ENCODE data around the gene VAV3.
A peak's percentile ranks its signal among the peaks of the same experiment; 100 is the strongest.

Gene VAV3

DNA sequence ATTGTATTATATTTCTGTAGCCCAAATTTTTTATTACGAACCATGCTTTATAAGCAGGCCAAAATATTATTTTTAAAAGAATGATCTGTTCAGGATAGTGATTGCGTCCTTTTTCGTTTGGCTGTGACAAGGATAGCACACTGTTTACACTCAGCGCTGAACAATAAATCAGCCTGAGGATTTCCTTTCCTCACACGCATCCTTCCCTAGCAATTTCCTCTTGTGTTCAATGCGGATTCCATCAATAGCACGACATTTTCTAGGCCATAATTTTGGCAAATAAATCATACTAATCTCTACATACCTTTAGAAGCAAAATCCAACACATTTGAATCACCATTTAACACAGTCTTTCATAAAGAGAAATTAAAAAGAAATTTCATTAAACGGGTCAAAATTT is 1.6 kb upstream of the VAV3 start:
- DNase-seq, result no peak

DNA sequence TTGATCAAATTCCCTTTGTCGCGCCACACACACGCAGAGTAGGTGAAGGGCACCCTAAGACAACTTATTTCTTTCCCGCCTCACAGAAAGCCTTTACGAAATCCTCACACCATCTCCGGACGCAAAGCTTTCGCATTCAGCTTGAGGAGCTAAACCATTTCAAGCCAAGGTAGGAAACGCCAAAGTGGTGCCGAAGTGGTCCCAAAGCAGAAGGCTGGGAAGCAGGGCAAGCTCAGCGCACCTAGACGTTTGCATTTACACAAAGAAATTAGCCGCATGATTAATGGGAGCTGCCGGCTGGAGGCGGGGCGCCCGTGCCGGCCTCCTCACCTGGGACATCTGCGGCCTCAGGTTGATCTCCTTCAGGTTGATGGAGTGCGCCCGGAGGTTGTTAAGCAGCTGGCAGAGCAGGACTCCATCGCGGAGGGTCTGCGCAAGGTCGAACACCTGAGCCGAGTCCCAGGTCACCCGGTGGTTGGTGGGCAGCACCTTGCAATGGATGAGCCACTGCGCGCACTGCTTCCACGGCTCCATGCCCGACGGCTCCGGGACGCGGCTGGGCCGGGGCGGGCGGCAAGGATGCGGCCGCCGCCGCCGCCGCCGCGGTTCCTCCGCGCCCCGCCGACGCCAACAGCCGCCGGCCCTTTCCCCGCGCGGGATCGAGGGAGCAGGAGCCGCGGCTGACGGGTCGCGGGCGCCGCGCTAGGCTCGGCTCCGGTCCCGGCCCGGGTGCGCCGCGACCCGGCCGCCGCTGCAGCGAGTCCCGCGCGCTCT is 457 bp downstream of the VAV3 start:
- peak; percentile 1 for DNase-seq

DNA sequence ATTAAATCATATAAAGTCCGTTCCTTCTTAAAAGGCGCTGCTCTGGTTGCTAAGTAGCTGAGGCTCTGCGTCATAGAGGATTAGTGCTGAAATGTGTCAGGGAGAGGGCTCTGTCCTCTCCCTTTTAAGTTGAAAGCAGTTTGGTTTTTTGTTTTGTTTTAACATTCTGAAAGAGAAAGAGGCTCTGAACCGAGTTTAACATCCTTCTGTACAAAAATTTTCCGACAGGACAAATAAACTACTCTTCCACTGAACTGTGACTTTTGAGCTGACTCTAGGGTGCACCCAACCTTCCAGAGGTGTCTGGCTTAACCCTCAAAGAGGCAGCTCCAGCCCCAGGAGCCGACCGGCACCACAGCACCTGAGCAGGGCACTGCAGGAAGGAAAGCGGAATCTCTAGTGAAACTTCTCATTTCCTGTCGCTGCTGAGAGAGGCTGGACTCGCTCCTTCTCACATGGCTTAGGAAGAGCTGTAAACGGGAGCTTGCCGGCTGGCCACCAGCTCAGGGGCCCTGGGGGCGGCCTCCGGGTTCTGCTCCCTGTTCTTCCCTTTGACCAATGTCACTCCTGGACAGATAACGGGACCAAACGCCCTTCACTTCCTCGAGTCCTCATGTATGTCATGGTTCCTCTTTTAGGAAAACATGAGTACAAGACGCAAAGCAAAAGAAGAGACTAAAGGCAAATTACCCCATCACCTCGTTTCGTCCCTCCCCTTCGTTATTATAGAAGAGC is 1.2 kb downstream of the VAV3 start:
- DNase-seq, result no peak

DNA sequence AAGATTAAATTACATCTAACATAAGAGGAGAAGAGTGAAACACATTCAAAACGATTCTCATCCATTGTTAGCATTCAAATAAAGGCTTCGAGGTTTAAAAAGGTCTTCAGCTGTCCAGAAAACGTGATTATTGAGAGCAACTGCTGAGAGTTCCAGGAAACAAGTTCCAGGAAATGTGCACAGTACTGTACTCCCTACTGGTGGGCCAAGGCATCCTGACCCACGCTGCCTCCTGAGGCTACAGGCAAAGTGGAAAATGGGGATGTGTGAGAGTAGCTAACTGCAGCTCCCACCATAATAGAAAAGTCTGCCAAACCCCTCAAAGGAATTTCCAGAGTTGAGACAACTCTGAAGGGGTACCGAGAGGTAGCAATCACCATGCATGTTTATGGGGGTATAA is 2.0 kb downstream of the VAV3 start:
- no peak for DNase-seq

DNA sequence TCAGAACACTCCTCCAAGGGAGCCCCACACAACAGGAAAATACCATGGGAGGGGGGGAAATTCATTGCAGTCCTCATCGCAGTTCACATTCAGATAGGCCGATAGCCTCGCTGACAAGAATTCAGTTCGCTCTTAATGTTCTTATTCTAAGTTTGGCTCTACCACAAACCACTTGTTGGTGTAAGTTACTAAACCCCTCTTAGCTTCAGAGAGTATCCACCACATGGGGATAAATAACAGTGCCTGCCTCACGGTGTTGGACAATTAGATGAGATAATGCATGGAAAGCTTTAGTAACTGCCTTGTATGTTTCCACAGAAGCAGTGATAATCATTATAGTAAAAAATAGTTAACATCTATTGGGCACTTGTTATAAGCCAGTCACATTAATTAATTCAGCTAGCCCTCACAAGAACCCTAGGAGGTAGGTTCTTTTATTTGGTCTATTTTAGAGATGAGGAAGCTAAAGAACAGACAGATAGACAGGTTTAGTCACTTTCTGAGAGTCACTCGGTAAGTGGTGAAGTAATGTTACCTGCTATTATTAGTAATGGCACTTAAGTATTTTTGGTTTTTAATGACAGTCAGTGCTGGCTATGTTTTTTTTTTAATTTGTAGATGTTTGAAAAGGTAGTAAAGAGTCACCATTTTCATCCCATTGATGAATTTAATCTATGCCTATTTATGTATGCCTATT is 10.1 kb downstream of the VAV3 start:
- DNase-seq, result no peak

DNA sequence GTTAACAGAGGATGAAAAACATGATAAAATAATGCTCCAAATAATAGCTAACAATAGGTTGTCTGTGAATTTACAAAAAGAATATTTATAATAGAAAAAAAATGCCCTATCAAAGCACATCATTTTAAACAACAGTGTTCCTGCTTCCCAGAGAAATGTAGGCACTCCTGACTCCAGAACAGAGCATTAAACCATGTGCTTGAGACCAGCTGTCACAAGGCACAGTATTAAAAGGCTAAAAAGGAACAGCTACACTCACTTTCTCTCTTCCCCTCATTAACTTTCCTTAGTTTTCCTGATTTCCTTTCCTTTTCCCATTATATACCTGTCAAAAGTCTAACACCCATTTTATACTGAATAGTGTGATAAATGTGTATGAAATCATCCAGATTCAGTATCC is 10.9 kb downstream of the VAV3 start:
- no peak for DNase-seq

DNA sequence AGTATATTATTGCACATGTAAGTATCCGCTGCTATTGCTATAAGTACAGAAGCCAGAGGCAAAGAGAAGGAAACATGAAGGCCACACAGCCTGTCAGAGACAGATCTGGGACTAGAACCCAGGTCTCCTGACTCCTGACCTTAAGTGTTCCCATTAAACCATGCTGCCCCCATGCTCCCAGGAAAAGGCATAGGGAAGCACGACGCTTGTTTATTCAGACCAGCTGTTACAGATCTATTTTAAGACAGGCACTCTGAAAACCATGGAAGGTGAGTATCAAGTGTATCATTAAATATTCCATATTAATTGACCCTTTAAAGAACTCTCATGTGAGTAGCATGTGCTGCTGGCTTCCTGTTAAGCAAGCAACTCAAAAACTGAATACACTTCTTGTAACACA is 11.4 kb downstream of the VAV3 start:
- no peak for DNase-seq

DNA sequence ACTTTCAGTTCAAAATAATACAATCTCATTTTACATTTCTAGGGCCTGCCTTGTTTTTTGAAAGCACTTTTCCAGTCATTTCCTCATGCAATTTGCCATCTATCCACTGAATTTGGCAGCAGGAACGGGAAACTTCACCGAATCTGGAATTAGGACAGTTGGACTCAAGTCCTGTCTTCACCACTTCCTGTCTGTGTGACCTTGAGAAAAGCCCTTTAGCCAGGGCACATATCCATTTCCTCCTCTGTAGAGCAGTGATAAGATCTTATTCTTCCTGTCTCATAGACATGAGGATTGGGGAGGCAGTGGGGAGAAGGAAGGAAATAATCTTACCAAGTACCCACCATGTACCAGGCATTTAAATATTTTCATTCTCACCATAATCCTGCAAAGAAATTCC is 12.0 kb downstream of the VAV3 start:
- DNase-seq, result no peak

DNA sequence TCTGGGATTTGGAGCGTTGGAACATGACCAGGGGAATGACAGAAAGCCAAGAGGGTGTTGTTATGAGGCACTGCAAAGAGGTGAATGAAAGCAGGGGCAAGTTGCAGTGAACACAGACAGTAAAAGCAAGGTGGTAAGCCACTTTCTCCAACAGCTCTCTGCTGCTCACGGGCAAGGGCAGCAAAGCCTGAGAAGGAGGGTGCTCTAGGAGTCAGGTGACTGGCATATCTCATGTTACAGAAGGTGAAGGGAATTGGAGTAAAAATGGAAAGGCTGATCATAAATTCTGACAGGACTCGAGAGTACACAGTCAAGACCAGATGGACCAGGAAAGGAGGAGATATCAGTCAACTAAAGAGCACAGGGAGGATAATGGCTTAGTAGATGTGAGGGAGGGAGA is 14.5 kb downstream of the VAV3 start:
- DNase-seq, result no peak

DNA sequence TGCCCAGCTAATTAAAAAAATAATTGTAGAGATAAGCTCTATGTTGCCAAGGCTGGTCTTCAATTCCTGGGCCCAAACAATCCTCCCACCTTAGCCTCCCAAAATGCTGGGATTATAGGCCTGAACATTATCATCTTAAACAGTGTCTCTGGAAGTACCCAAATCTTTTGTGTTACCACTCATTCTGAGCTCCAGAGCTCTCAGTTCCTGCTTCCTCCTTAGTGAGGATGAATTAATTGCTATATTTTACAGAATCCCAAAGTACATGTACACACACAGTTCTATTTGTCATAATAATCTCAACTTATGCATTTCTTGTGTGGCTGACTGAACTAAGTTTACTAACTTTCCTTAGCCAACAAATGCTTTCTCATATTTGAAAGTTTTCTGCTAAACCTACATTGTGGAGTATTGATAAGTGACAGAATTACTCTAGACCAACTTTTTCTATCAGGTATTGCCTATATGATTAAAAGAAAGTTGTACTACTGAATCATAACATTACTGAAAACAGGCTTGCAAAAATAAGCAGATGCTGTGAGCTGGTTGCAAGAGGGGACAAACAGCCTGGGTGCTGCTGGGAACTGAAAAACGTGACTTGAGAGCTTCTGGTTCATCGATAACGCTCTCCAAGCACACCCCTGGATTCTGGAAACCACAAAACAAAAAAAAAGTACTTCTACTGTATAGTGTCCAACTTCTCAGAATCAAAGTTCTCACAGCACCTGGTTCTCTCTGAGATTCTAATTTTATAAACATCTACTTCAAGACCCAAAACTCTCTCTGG is 15.3 kb downstream of the VAV3 start:
- no peak for DNase-seq

DNA sequence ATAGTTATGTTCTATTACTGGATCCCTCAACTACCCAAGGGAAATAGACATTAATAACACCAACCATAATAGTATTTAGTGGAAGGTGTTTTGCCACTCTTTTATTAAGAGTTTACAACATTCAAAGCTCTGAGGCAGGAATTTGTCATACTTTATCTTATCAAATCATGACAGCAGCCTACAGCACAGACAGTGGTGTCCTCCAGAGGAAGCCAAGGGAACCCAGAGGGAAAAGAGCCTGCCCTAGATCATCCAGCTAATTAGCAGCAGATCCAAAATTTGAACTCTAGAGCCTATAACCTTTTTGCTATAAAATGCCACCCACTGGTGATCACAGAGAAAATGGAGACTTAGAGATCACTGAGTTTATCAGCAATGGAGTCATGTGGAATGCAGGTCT is 18.2 kb downstream of the VAV3 start:
- DNase-seq, result no peak

DNA sequence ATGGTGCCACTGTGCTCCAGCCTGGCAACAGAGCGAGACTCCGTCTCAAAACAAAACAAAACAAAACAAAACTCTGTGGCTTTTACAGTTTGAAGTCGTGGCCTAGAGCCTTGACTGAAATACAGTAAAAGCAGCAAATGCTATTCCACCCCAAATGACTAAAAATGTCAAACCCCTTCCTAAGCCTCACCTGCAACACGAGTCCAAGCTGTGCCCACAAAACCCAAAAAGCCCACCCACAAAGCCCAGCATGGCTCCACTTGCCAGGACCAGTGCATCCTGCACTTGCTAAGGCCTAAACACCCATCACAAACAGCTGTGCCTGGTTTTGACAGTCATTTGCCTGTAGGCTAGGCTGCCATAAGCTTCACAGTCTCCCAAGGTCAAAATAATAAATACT is 21.3 kb downstream of the VAV3 start:
- no peak for DNase-seq

DNA sequence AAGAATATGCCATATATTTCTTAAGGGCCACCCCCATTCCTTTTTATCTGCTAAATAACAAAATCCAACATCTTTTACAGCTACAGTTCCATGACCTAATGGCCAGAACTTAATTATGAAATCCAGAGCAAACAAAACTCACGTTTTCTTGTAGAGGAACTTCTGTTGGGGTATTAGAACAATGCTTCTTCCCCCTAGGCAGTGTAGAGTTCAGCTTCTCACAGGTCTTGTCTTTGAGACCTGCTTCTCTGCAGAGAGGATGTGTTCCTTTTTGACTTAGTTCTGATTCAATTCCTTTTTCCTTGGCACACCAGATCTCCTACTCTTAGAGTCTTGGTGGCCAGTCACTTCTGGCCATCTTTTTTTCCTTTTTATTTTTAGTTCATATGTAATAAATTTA is 22.2 kb downstream of the VAV3 start:
- no peak for DNase-seq

DNA sequence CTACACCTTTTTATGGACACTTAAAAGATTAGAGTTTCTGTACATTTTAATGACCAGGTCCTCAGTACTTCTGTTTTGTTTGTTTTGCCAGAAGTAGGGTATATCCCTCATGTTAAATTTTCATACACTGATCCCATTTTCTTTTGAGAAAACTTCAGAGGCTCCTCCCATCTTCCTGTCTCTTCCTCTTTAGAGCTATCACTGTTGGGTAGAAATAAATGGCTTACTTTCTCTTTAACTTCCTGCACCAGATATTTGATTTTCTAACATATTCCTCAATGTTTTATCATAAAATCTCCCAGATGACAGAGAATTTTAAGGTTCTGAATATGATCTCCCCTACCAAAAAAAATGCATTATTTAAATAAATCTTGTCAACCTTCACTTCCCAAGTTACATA is 23.4 kb downstream of the VAV3 start:
- no peak for DNase-seq

DNA sequence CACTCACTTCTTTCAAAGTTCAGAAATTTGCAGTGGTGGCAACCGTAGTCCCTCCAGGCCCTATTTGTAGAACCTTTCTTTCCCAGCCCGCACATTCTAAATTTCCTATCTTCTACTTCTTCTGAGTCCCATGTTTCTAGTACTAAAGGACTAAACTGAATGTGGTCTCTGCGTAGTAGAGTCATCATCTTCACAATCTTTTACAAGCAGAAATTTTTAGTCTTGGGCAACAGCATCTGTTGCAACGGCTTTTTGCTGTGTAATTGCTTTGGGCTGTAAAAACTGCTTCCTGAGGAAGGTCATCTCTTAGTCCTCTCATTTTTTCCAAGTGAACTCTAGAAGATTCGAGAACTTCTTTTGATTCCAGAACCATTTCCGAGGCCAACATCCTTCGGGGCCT is 23.9 kb downstream of the VAV3 start:
- no peak for DNase-seq

DNA sequence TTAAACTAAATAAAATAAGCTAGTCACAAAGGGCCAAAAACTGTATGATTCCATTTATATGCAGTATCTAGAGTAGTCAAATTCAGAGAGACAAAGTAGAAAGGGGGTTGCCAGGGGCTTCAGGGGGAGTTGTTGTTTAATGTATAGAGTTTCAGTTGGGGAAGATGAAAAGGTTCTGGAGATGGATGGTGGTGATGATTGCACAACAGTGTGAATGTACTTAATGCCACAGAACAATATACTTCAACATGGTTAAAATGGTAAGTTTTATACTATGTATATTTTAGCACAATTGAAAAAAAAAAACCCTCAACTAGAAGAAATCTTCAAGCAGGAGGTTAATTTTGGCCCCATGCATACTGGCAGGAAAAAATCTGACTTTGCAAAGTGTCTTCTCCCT is 24.3 kb downstream of the VAV3 start:
- DNase-seq, result no peak

DNA sequence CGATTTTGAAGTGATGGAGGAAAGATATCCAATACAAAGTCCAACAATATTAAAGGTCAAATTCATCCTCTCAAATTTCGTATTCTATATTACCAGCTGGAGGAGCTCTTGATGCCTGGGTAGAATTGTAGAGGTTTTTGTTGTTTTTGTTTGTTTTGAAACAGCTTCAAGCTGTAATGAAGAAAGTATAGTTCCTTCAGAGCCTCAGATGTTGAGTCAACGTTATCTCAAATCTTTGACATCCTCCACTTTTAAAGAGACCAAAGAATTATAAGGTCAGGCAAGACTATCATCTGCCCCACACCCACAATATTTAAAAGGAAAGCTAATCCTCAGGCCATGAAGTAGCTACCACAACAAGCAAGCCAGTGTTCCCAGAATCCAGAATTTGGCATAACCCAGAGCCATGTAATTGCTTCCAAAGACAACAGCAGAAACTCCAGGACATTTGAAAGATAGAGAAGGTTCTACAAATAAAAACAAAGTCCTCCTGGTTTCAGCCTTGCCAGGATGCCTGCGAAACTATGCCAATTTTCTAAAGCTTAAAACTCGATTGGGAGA is 24.9 kb downstream of the VAV3 start:
- no peak for DNase-seq

DNA sequence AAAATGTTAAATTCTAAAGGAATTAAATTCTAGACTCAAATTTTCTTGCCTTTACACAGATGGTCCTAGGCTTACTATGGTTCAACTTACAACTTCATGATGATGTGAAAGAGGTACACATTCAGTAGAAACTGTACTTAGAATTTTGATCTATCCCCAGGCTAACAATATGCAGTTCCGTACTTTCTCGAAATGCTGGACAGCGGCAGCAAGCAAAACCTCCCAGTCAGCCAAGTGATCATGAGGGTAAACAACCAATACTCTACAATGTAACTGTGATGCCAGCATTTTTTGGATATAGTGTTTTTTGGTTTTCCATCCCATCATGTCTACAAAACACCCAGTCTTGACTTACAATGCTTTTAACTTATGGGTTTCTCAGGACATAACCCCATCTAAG is 25.7 kb downstream of the VAV3 start:
- no peak for DNase-seq

DNA sequence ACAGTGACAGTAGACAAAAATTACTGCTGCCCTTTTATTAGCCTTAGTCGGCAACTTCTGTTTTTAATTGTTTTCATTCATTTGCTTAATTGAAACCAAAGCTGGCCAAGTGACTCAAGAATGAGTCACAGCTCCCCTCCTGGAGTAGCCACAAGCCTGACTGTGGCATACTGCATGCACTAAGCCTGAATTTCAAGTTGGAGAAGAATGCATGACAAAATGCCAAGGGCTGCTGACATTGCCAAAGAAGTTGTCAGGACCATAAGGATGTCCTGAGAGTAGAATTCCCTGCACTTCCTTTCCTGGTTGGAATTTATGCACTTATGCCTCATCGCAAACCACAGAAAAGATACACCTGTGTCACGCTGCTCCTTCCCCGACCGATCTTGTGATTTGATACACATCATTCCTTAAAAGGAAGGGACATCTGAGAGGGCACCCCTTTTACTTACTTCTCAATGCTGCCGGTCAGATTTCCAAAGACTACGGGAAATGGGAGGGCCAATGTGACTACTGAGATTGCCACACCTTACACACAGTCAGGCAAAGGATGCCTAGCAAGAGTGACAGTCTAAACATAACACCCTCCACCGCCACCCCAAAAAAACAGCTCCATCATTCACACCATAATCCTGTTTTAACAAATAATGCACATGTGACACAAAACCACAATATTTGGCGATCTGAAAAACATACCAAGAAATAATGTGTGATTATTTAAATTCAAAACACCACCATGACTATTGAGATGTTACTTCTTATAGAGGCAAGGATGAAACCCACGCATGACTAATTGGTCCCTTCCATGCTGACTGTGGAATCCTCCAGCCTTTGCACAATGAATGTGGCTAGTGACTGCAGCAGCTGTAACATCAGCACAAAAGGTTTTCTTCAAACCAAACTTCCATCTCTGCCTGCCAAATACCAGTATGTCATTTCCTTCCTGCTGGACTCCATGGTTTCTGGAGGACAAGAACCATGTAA is 28.2 kb downstream of the VAV3 start:
- peak; percentile 84 for DNase-seq

DNA sequence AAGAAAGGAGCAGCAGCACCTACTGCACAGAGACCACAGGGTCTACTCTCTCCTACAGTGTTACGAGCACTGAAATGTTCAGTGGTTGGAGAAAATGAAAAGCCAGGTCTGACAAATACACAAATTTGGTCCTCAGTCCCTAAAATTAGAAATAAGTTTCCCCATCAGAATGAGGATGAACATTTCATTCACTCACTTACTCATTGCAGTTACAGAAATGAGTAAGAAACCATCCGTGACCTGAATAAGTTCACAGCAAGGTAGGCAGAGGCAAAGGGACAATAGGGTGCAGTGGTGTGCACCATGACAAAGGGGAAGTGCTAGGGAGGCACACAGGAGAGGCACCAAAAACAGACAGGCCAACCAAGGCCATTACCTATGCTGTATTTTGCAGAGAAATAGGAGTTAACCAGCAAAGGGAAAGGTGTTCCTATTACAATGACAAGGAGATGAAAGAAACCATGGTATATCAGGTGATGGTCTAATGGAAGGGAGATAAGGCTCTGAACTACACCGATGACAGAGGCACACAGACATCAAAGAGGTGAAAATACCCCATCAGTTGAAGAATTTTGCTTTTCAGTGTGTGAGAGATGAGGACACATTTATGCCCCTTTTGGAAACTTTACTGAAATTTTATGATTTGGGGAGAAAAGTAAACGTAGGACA is 29.4 kb downstream of the VAV3 start:
- DNase-seq, result no peak

DNA sequence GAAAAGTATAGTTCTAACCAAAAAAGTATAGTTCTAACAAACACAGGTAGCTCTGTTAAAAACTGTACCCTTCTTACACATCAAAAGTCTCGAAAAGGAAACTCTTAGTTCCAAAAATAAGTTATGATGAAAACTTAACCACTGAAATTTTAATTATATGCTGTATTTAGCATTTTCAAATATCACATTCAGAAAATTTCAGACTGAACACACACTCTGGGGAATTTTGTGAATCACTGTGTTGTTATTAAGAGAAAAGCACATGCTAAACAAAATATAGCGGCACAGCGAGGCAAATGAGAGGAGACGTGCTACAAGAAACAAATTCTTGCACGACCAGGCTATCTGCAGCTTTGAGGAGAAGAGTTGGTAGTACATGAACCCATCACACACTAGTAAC is 30.4 kb downstream of the VAV3 start:
- no peak for DNase-seq

Data from EL (cell line).